ENCODE data around the gene ERICH6. TPM values are rescaled to one million over a fixed set of nuclear protein-coding genes. Genes with fewer than 3 reads are reported as not detected.

The ERICH6 gene
- total RNA-seq = not detected

- H3K36me3 ChIP-seq = no peaks in the 10 kb centered on the region
- H3K27ac ChIP-seq = peak within 1 kb of the TSS; percentile 83 to 86
- H3K4me1 ChIP-seq = peaks cover 0 to 5% of the 10 kb centered on the region in 2 donors
- intact Hi-C loops (cut with DNase I) = loop anchor here (1.0 to 5.0 kb wide), 3 partner anchors 59 to 157 kb away; partner anchors contain the start of genes EIF2A, SELENOT, SERP1 and SIAH2
- peak within 1 kb of the TSS; percentile 70 to 84 for H3K4me3 ChIP-seq
- DNase-seq (ENCODE audit: low spot score in 2 of 2) = peak; percentile 67 to 96
- no peaks in the 10 kb centered on the region for H3K9me3 ChIP-seq
- TF ChIP-seq, protein P1, sequence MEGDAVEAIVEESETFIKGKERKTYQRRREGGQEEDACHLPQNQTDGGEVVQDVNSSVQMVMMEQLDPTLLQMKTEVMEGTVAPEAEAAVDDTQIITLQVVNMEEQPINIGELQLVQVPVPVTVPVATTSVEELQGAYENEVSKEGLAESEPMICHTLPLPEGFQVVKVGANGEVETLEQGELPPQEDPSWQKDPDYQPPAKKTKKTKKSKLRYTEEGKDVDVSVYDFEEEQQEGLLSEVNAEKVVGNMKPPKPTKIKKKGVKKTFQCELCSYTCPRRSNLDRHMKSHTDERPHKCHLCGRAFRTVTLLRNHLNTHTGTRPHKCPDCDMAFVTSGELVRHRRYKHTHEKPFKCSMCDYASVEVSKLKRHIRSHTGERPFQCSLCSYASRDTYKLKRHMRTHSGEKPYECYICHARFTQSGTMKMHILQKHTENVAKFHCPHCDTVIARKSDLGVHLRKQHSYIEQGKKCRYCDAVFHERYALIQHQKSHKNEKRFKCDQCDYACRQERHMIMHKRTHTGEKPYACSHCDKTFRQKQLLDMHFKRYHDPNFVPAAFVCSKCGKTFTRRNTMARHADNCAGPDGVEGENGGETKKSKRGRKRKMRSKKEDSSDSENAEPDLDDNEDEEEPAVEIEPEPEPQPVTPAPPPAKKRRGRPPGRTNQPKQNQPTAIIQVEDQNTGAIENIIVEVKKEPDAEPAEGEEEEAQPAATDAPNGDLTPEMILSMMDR (IDR thresholded peaks at IDR 0.05) = peak in 2 of 3 experiments; percentile 7 to 24
- H3K27me3 ChIP-seq = no peaks in the 10 kb centered on the region
Observed at GRCh38 chr3:150703756-150704344, at the start of gene ERICH6. TSS of gene ERICH6 (minus strand) at chr3:150703920. CDS start at chr3:150703898, 22 bp downstream.

DNA sequence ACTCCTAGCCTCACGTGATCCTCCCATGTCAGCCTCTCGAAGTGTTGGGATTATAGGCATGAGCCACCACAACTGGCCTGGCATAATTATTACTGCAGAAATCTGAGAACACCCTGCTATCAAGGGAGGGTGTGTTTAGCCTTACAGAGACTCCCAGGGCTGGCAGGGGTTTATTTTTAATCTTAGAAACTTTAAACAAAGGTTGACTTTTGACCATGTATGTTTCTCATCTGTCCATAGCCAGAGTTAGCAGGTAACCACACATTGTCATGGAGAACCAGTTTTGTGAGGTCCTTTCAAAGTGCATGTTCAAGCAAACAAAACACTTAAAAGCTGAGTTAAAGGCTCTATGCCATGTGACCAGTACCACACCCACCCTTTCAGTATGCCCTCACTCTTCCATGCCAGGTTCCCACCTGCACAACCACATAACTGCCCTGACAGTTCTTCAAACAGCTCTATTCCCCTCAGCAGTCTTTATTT, 48.1 kb upstream of the ERICH6 start:
- Histone ChIP-seq H3K27ac (no peak overlapping the region), H3K27me3 (no peaks in the 10 kb centered on the region)
- intact Hi-C loops (cut with DNase I) = no loop called here

DNA sequence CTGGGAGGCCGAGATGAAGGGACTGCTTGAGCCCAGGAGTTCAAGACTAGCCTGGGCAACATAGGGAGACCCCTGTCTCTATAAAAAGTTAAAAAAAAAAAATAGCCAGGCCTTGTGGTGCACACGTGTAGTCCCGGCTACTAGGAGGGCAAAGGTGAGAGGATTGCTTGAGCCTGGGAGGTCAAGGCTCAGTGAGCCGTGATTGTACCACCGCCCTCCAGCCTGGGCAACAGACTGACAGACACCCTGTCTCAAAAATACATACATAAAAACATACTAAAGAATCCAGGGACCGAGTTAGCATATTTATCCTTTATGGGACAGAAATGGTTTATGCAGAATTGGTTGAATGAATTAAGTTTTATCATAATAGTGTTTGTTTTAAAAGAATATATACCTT, 45.5 kb upstream of the ERICH6 start:
- H3K9me3 ChIP-seq = no peaks in the 10 kb centered on the region
- no peak for DNase-seq (ENCODE audit: low spot score in 2 of 2)
- no peak overlapping the region for H3K27ac ChIP-seq
- intact Hi-C loops (cut with DNase I) = no loop called here
- H3K4me3 ChIP-seq = no peak overlapping the region
- H3K4me1 ChIP-seq = peaks cover 2 to 20% of the 10 kb centered on the region in 2 donors
- no peaks in the 10 kb centered on the region for H3K36me3 ChIP-seq
- H3K27me3 ChIP-seq = no peaks in the 10 kb centered on the region
- TF ChIP-seq, protein P1 (IDR thresholded peaks at IDR 0.05) = no peak

More for the DNA sequence above, 48.1 kb upstream of the ERICH6 start:
- Histone ChIP-seq H3K9me3 (no peaks in the 10 kb centered on the region), H3K4me3 (no peak overlapping the region), H3K4me1 (peaks cover 0 to 13% of the 10 kb centered on the region in 2 donors), H3K36me3 (no peaks in the 10 kb centered on the region)
- TF ChIP-seq, protein P1 (IDR thresholded peaks at IDR 0.05) = no peak
- no peak for DNase-seq (ENCODE audit: low spot score in 2 of 2)

- no peaks in the 10 kb centered on the region for H3K9me3 ChIP-seq
- TF ChIP-seq, protein P1 (IDR thresholded peaks at IDR 0.05) = no peak
- no peaks in the 10 kb centered on the region for H3K36me3 ChIP-seq
- peaks cover 2 to 26% of the 10 kb centered on the region in 2 donors for H3K4me1 ChIP-seq
- no peak for DNase-seq (ENCODE audit: low spot score in 2 of 2)
- H3K27ac ChIP-seq = no peak overlapping the region
- intact Hi-C loops (cut with DNase I) = no loop called here
- H3K4me3 ChIP-seq = no peak overlapping the region
- no peaks in the 10 kb centered on the region for H3K27me3 ChIP-seq
Observed at GRCh38 chr3:150748684-150749047, 44.9 kb upstream of the ERICH6 start.

DNA sequence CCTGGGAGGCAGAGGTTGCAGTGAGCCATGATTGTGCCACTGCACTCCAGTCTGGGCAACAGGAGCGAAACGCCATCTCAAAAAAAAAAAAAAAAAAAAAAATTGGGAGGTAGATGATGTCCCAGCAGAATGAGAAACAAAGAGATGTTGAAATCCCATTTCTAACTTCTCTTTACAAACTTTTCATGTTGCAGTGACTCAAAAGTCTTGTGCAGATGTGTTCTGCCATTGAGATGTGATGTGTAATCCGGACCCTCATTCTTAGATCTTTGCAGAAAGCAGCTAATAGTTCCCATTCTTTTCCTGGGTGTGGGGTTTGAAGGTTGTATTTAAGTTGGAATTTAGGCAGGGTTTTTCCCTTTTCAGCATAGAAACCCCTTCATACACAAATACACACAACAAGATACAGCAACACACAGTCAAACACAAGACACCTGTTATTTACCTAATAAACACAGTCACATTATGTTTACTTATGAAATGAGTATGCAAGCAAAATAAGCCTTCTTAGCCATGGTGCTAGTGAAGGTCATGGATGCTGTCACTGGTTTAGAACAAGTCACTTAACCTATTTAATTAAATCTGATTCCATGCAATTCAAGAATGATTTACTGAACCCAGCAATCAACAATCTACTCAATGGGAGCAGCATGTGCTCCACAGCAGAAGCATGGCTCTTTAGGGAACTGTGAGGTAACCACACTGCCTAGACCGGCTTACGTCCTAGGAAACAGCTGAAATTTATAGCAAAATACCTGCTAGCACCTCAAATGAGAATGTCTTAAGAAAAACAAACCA, 44.4 kb upstream of the ERICH6 start:
- intact Hi-C loops (cut with DNase I) = no loop called here
- Histone ChIP-seq H3K36me3 (no peaks in the 10 kb centered on the region), H3K27me3 (no peaks in the 10 kb centered on the region), H3K4me1 (peaks cover 2 to 30% of the 10 kb centered on the region in 2 donors), H3K9me3 (no peaks in the 10 kb centered on the region), H3K27ac (no peak overlapping the region), H3K4me3 (no peak overlapping the region)
- TF ChIP-seq, protein P1 (IDR thresholded peaks at IDR 0.05) = no peak
- DNase-seq (ENCODE audit: low spot score in 2 of 2) = no peak
